NCI-H2107 treated with DMSO at 0.1 percent for 48 hours (cell line): ENCODE measurements around the gene ATP1B3.
"Not testable (repeated sequence)": the region's sequence is repeated elsewhere in the genome, so short reads cannot be mapped to it uniquely, and the experiment has no call there.

ENCODE experiments used
- DNase-seq: peaks from one replicate; lab custom pipeline; 2025; ENCODE audit not compliant: unreplicated experiment; lab: John Stamatoyannopoulos, UW

ATP1B3 gene

DNA sequence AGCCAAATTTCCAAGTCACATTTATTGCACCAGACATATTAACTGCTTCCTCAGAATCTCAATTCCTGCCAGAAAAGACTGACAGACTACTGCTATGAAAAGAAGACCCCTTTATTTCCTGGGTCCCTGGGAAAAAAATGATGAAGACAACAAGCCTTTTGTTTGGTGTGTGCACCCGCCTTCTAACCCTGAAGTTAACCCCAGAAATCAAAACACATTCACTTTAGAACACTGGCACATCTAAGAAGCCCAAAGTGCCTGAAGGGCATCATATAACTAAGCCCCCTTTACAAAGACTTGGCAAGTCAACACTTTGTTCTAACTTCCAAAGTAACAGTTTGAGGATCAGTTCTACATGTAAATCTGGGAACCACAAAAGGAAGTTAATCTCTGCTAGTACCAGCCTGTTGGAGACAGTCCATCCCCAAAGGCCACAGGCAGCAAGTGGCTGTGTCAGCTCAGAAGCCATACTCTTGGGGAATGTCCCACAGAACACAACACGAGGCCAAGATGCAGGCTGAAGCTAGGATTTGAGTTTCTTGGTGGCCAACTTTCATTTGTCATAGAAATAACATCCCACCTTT lies 16.3 kb upstream of the ATP1B3 start:
- no peak for DNase-seq

DNA sequence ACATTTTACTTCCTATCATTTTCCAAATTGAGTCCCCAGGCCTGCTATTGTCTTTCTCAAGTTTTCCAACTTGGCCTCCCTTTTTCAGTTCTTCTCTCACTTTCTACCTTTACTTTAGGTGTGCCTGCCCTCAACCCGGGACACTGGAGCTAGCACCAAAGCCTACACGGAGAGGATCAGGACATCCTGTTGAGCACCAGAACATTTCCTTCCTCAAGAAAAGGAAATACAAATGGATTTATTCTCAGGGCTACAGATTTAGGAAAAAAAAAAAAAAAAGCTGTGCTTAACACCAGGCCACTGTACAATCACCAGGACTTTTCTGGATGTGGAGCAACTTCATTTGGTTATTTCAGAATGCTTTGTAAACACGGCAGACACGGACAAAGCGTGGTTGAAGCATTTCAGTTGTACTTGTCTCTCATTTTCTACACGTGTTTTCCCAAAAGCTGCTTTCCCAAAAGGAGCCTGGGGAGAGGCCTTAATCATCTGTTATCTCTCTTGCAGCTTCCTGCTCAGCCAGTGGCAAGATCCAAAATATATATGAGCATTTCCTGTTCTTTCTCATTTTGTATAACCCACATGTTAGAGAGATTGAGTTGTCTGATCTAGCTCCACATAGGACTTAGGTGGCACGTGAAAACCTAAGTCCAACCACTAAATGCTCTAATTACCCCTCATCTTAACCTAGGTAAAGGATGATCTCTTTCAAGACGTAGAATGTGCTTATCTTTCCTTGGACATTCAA lies 15.5 kb upstream of the ATP1B3 start:
- DNase-seq: no peak

GRCh38 chr3:141862279-141862816 lies 14.1 kb upstream of the ATP1B3 start:
- DNase-seq: no peak

- no peak for DNase-seq
Observed at GRCh38 chr3:141863491-141863890, 13.0 kb upstream of the ATP1B3 start.

DNA sequence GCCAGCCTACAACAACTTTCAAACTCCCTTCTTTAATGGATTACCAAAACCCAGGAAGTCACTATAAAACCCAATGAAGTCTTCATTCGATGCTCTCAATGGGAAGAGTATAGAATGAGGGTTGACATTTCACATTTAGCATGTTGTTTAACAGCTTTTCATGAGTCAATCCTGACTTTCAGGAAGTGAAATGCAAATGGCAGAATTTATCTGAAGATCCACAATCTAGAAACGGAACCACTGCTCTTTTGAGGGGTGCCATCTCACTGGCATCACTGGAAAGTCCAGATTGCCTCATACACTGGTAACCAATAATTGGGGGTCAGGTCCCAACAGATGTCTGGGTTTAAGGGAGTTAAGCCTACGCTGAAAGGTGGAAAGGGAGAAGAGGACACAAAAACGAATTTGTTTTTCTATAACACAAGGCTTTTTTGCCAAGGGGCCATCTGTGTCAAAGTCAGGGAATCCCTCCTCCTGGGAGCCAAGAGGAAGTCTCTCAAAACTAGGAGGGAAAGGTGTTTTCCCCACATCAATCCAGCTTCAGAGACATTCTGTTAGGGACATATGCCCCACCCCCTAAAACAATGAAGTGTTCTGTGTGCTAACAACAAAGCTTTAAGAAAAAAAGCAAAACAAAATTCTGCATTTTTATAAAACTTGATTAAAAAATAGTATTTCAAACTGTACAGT lies 12.0 kb upstream of the ATP1B3 start:
- DNase-seq: no peak

- DNase-seq: no peak
Observed at GRCh38 chr3:141865101-141865500, 11.3 kb upstream of the ATP1B3 start.

DNA sequence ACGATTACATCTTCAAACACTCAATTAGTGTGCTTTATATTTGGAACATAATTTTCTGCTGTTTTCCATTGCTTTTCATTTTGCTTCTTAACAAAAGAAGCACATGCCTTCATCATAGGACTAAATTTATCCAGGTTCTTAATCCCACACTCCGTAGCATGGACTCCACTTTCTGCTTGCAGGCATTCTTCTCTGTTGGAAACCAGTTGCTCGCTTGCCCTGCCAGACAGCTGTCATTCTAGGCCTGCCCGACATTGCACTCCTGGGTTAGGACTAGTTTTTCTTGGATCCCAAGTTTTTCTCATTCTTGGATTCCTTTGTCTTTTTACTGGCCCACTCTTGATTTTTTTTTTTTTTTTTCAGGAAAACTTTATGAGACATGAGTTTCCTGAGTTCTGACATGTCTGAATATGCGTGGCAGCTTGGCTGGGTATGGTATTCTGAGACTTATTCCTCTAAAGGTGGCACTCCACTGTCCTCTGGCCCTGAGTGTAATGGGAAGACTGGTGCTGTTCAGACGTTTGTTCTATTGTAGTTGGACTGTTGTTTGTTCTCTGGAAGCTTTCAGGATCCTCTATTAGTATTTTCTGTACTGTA lies 6.3 kb upstream of the ATP1B3 start:
- no peak for DNase-seq

GRCh38 chr3:141875374-141875892 lies 1.0 kb upstream of the ATP1B3 start:
- peak; percentile 86 for DNase-seq

GRCh38 chr3:141875893-141876380 lies 506 bp upstream of the ATP1B3 start:
- peak; percentile 76 for DNase-seq

GRCh38 chr3:141876891-141877621 lies 613 bp downstream of the ATP1B3 start:
- DNase-seq: peak; percentile 21

DNA sequence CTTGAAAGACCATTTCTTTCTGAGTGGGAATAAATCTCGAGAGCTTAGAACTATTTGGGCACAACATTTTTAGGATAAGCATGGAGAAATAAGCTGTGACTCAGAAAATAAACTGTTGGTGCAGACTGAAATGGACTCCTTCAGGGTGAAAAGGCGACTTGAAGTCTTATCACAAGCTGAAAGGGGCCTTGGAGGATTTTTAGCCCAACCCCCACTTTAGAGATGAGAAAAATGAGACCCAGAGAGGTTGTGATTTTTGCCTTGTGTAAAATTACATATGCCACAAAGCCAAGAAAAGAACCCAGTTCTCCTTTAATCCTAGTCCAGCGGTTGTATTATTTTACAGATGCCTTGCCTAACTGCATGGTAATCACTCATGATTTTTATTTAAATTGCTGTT lies 1.5 kb downstream of the ATP1B3 start:
- peak; percentile 11 for DNase-seq

- DNase-seq: peak; percentile 45
Observed at GRCh38 chr3:141878326-141878725, 1.9 kb downstream of the ATP1B3 start.

GRCh38 chr3:141878817-141879216 lies 2.4 kb downstream of the ATP1B3 start:
- DNase-seq: peak; percentile 45

DNA sequence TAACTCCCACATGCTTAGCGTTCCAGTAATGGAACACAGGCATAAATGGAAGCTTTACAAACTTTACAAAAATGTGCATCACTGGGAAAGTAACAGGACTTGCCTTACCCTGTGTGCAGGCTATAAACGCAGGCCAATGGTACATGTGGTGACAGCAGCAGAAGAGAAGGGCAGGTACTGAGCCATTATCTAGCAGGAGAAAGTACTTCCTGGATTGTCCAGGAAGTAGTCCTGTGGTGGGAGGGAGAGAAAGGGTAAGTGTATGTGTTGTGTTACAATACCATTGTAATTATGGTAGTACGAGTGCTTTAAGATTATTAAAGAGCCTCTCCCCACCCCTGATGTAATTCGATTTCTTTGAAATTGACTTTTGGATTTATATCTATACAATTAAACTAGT lies 5.3 kb downstream of the ATP1B3 start:
- no peak for DNase-seq

- DNase-seq: no peak
Observed at GRCh38 chr3:141887051-141887450, 10.6 kb downstream of the ATP1B3 start.

DNA sequence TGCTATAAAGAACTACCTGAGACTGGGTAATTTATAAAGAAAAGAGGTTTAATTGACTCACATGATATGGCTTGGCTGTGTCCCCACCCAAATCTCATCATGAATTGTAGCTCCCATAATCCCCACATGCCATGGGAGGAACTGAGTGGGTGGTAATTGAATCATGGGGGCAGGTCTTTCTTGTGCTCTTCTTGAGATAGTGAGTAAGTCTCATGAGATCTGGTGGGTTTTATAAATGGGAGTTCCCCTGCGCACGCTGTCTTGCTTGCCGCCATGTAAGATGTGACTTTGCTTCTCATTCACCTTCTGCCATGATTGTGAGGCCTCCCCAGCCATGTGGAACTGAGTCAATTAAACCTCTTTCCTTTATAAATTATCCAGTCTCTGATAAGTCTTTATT lies 12.1 kb downstream of the ATP1B3 start:
- not testable (repeated sequence) for DNase-seq

DNA sequence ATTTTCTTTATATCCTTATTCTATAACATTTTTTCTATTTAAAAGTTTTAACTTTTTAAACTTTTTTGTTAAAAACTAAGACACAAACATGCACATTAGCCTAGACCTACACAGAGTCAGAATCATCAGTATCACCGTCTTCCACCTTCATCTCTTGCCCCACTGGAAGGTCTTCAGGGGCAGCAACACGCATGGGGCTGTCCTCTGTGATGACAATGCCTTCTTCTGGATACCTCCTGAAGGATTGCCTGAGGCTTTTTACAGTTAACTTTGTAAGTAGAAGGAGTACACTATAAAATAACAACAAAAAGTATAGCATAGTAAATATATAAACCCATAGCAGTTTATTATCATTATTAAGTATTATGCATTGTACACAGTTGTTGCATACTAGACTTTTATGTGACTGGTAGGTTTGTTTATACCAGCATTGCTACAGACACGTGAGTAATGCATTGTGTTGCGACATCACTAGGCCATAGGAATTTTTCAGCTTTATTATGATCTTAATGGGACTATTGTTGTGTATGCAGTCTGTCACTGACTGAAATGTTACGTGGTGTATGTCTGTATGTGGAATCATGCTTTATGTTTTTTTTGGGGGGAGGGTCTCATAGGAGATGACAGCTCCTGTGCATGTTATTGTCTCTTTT lies 18.2 kb downstream of the ATP1B3 start:
- DNase-seq: no peak

GRCh38 chr3:141895731-141896130 lies 19.3 kb downstream of the ATP1B3 start:
- no peak for DNase-seq

- no peak for DNase-seq
Observed at GRCh38 chr3:141898908-141899307, 22.5 kb downstream of the ATP1B3 start.

DNA sequence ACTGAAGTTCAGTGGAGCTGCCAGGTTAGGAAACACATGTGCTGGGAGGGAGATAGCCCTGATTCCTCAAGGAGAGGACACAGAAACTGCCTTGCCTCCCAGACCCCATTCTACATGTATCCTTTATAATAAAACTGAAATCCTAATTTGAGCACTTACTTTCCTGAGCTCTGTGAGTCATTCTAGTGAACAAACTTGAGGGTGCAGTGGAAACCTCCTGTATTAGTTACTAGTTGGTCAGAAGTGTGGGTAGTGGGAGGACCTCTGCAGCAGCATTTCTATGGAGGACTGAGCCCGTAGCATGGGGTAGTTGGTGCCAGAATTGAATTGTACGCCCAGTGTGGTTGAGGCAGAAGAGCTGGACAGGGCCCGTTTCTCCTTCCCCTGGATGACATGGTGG lies 23.9 kb downstream of the ATP1B3 start:
- no peak for DNase-seq
